NCI-H1092 treated with DMSO at 0.1 percent for 48 hours (cell line): ENCODE measurements around the gene SERINC2.

Source experiments
- DNase-seq: peaks from one replicate; lab custom pipeline; 2025; lab: John Stamatoyannopoulos, UW

Gene SERINC2

GRCh38 chr1:31434101-31434871 is 21.3 kb downstream of the SERINC2 start:
- DNase-seq = no peak

GRCh38 chr1:31434979-31435378 is 22.0 kb downstream of the SERINC2 start:
- DNase-seq = no peak

GRCh38 chr1:31435471-31436409 is 22.7 kb downstream of the SERINC2 start:
- DNase-seq = no peak

GRCh38 chr1:31436596-31437432 is 23.8 kb downstream of the SERINC2 start:
- DNase-seq = no peak

GRCh38 chr1:31437433-31438037 is 24.5 kb downstream of the SERINC2 start:
- DNase-seq = no peak

GRCh38 chr1:31439276-31439675 is 26.3 kb downstream of the SERINC2 start:
- no peak for DNase-seq

GRCh38 chr1:31441073-31441472 is 28.1 kb downstream of the SERINC2 start:
- no peak for DNase-seq

- DNase-seq = no peak
These were observed 28.5 kb downstream of the SERINC2 start for GRCh38 chr1:31441558-31441957.

GRCh38 chr1:31441970-31442647 is 29.1 kb downstream of the SERINC2 start:
- no peak for DNase-seq

GRCh38 chr1:31442648-31442994 is 29.6 kb downstream of the SERINC2 start:
- DNase-seq = no peak

- no peak for DNase-seq
These were observed 30.7 kb downstream of the SERINC2 start for GRCh38 chr1:31443673-31444072.

- no peak for DNase-seq
These were observed 31.9 kb downstream of the SERINC2 start for GRCh38 chr1:31444725-31445448.

- DNase-seq = no peak
These were observed 32.9 kb downstream of the SERINC2 start for GRCh38 chr1:31445951-31446350.

- no peak for DNase-seq
These were observed 34.2 kb downstream of the SERINC2 start for GRCh38 chr1:31447210-31447609.

- no peak for DNase-seq
These were observed 40.5 kb downstream of the SERINC2 start for GRCh38 chr1:31453384-31454079.

GRCh38 chr1:31458287-31458896 is 45.4 kb downstream of the SERINC2 start:
- DNase-seq = no peak

- no peak for DNase-seq
These were observed 47.0 kb downstream of the SERINC2 start for GRCh38 chr1:31460027-31460426.

GRCh38 chr1:31467005-31467674 is 54.1 kb downstream of the SERINC2 start:
- DNase-seq = no peak

- DNase-seq = no peak
These were observed 57.8 kb downstream of the SERINC2 start for GRCh38 chr1:31470794-31471315.
